Measurements from ENCODE around the gene STH. TPM values are rescaled to one million over a fixed set of nuclear protein-coding genes. Genes with fewer than 3 reads are reported as not detected.

The STH gene
- total RNA-seq, 1 donor from 2014 or later = not detected

GRCh38 chr17:45997166-45997565 lies 1.9 kb upstream of the STH start:
- H3K36me3 ChIP-seq = no peaks in the 10 kb centered on the region
- no peak overlapping the region for H3K27ac ChIP-seq
- H3K9me3 ChIP-seq = no peaks in the 10 kb centered on the region
- no peak for DNase-seq
- H3K4me3 ChIP-seq = no peak overlapping the region
- intact Hi-C loops (cut with DNase I) = no loop called here
- no peaks in the 10 kb centered on the region for H3K4me1 ChIP-seq
- TF ChIP-seq CTCF (IDR thresholded peaks at IDR 0.05) = no peak
- ATAC-seq = no peak
- no peaks in the 10 kb centered on the region for H3K27me3 ChIP-seq (ENCODE audit: low read depth)

GRCh38 chr17:45997624-45998023 lies 1.4 kb upstream of the STH start:
- no peaks in the 10 kb centered on the region for H3K27me3 ChIP-seq (ENCODE audit: low read depth)
- TF ChIP-seq CTCF (IDR thresholded peaks at IDR 0.05) = no peak
- H3K4me3 ChIP-seq = no peak overlapping the region
- no peak overlapping the region for H3K27ac ChIP-seq
- intact Hi-C loops (cut with DNase I) = no loop called here
- no peak for ATAC-seq
- DNase-seq = no peak
- no peaks in the 10 kb centered on the region for H3K4me1 ChIP-seq
- H3K9me3 ChIP-seq = no peaks in the 10 kb centered on the region
- H3K36me3 ChIP-seq = no peaks in the 10 kb centered on the region

- intact Hi-C loops (cut with DNase I) = no loop called here
- H3K4me1 ChIP-seq = no peaks in the 10 kb centered on the region
- no peak overlapping the region for H3K27ac ChIP-seq
- no peaks in the 10 kb centered on the region for H3K9me3 ChIP-seq
- ATAC-seq = no peak
- H3K4me3 ChIP-seq = no peak overlapping the region
- no peak for DNase-seq
- H3K27me3 ChIP-seq (ENCODE audit: low read depth) = no peaks in the 10 kb centered on the region
- no peak for TF ChIP-seq CTCF (IDR thresholded peaks at IDR 0.05)
- H3K36me3 ChIP-seq = no peaks in the 10 kb centered on the region
These were observed 845 bp downstream of the STH start for GRCh38 chr17:45999900-46000290.

- ATAC-seq = no peak
- Histone ChIP-seq H3K4me1 (no peaks in the 10 kb centered on the region), H3K27ac (no peak overlapping the region), H3K27me3 (ENCODE audit: low read depth) (no peaks in the 10 kb centered on the region), H3K4me3 (no peak overlapping the region), H3K36me3 (no peaks in the 10 kb centered on the region), H3K9me3 (no peaks in the 10 kb centered on the region)
- intact Hi-C loops (cut with DNase I) = no loop called here
- no peak for TF ChIP-seq CTCF (IDR thresholded peaks at IDR 0.05)
- no peak for DNase-seq
These were observed 1.2 kb downstream of the STH start for GRCh38 chr17:46000292-46000691.

GRCh38 chr17:46000757-46001156 lies 1.7 kb downstream of the STH start:
- ATAC-seq = no peak
- intact Hi-C loops (cut with DNase I) = no loop called here

More at GRCh38 chr17:46000757-46001156, 1.7 kb downstream of the STH start:
- TF ChIP-seq CTCF (IDR thresholded peaks at IDR 0.05) = no peak
- H3K9me3 ChIP-seq = no peaks in the 10 kb centered on the region
- H3K4me1 ChIP-seq = no peaks in the 10 kb centered on the region
- no peak overlapping the region for H3K4me3 ChIP-seq
- H3K27me3 ChIP-seq (ENCODE audit: low read depth) = no peaks in the 10 kb centered on the region
- no peaks in the 10 kb centered on the region for H3K36me3 ChIP-seq
- no peak overlapping the region for H3K27ac ChIP-seq
- DNase-seq = no peak
